Activated CD4-positive, alpha-beta T cell treated with anti-CD3 and anti-CD28 coated beads, Interleukin-2, Interleukin-6, amounts not matched to agents 100 ng/mL and 50 ng/mL, durations not matched to agents 16 hours and 8 hours (primary cell): ENCODE measurements around the gene GTF3C4.

Source experiments
- DNase-seq: peaks from one replicate; pipeline ENCODE4 v3.0.0-alpha.2; 2020

The GTF3C4 gene

GRCh38 chr9:132739710-132740310, 69.5 kb downstream of the GTF3C4 start:
- no peak for DNase-seq

- no peak for DNase-seq
These were observed 70.5 kb downstream of the GTF3C4 start for GRCh38 chr9:132740526-132741309.

GRCh38 chr9:132742821-132743311, 72.6 kb downstream of the GTF3C4 start:
- no peak for DNase-seq

GRCh38 chr9:132743931-132744479, 73.7 kb downstream of the GTF3C4 start:
- DNase-seq: no peak
